ENCODE data around the gene NPC2. TPM values are rescaled to one million over a fixed set of nuclear protein-coding genes. Genes with fewer than 3 reads are reported as not detected.

The NPC2 gene
- total RNA-seq, 1 donor from 2014 or later = 8.6 TPM

DNA sequence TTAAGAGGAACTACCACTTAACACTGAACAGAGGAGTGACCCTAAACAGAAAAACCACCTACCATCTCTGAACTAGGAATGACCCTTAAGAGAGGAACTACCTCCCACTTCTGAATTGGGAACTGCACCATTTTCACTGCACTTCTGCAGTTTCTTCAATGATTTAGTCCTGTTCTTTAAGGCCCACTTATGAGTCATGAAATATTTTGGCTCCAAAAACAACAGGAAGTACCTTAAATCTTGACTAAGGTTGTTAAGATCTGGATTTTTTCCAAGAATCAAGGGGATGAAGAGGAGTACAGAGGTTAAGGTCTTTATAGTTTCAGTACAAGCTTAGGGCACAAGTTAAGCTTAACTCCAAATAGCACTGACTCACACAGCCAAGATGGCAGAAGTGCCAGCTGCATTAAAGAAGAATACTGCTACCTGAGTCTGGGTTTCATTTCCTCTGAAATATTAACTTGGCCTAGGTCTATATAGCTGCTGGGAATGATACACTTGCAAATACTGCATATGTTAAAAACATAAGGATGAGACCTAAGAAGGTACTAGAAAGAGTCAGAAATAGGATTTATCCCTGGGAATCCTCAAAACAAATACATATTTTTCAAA is 4.2 kb downstream of the NPC2 start:
- DNase-seq (ENCODE audit: low spot score) = no peak
- Mint-ChIP-seq H3K4me3 (no peak overlapping the region), H3K36me3 (ENCODE audit: low read depth) (peaks cover 3% of the 10 kb centered on the region), H3K27ac (no peak overlapping the region), H3K4me1 (ENCODE audit: low read depth) (peaks cover 8% of the 10 kb centered on the region), H3K27me3 (ENCODE audit: insufficient read depth) (no peaks in the 10 kb centered on the region), H3K9me3 (no peaks in the 10 kb centered on the region)
- intact Hi-C loops (cut with micrococcal nuclease) = no loop called here

DNA sequence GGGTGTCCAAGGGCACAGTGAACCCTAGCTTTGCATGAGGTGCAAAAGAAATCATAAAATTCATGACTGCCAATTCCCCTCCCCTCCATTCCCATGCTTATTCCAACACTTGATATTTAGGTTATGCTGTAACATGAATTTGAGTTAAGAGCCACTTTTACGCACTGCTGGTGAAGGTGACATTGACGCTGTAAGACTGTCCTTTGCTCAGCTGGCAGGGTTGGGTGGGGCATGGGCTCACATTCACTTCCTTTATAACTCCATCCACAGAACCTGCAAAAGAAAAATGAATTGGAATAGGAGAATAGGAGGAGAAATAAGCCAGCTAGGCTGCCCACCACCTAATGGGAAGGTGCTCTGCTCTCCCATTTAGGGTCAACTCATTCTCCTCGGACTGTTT is 6.9 kb downstream of the NPC2 start:
- H3K27me3 Mint-ChIP-seq (ENCODE audit: insufficient read depth) = no peaks in the 10 kb centered on the region
- H3K36me3 Mint-ChIP-seq (ENCODE audit: low read depth) = peaks cover 3% of the 10 kb centered on the region
- H3K27ac Mint-ChIP-seq = no peak overlapping the region
- H3K9me3 Mint-ChIP-seq = no peaks in the 10 kb centered on the region
- H3K4me1 Mint-ChIP-seq (ENCODE audit: low read depth) = peaks cover 8% of the 10 kb centered on the region
- intact Hi-C loops (cut with micrococcal nuclease) = no loop called here
- H3K4me3 Mint-ChIP-seq = no peak overlapping the region
- no peak for DNase-seq (ENCODE audit: low spot score)

DNA sequence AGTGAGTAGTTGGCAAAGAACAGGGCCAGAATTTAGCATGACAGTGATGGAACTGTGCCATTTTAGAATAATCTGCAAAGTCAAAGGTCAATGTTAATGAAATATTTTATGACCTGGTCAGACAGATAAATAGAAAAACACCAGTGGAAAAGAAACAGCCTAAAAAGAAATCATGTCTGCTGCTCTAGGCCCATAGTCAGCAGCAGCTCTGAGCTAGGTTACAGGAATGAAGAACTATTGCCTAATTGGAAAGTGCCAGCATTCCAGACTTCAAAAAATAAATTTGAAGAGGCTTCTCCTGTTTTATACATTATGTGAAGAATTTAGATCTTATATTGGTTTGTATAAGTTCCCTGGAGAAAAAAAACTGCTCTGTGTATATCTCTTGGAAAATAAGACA is 9.8 kb downstream of the NPC2 start:
- H3K36me3 Mint-ChIP-seq (ENCODE audit: low read depth) = peaks cover 8% of the 10 kb centered on the region
- intact Hi-C loops (cut with micrococcal nuclease) = no loop called here
- H3K27ac Mint-ChIP-seq = no peak overlapping the region
- H3K9me3 Mint-ChIP-seq = no peaks in the 10 kb centered on the region
- no peaks in the 10 kb centered on the region for H3K4me1 Mint-ChIP-seq (ENCODE audit: low read depth)
- no peak for DNase-seq (ENCODE audit: low spot score)
- H3K27me3 Mint-ChIP-seq (ENCODE audit: insufficient read depth) = no peaks in the 10 kb centered on the region
- H3K4me3 Mint-ChIP-seq = no peak overlapping the region

DNA sequence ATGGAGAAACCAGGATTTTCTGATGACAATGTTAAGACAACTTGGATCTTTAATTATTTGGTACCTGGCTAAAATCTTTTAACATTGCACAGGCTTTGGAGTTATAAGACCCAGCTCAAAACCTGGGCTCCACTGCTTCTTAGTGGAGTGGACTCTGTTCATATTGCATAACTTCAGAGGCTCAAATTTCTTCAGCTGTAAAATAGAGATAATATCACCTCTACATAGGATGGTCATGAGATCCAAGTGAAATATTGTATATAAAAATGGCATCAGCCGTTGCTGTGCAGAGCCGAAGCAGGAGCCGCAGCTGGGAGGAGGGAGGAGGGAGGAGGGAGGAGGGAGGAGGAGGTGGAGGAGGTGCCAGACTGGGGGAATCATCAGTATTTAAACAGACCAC is 10.5 kb downstream of the NPC2 start:
- no peaks in the 10 kb centered on the region for H3K4me1 Mint-ChIP-seq (ENCODE audit: low read depth)
- H3K27ac Mint-ChIP-seq = no peak overlapping the region
- H3K36me3 Mint-ChIP-seq (ENCODE audit: low read depth) = peaks cover 8% of the 10 kb centered on the region
- intact Hi-C loops (cut with micrococcal nuclease) = no loop called here
- no peaks in the 10 kb centered on the region for H3K9me3 Mint-ChIP-seq
- DNase-seq (ENCODE audit: low spot score) = no peak
- H3K27me3 Mint-ChIP-seq (ENCODE audit: insufficient read depth) = no peaks in the 10 kb centered on the region
- H3K4me3 Mint-ChIP-seq = no peak overlapping the region

DNA sequence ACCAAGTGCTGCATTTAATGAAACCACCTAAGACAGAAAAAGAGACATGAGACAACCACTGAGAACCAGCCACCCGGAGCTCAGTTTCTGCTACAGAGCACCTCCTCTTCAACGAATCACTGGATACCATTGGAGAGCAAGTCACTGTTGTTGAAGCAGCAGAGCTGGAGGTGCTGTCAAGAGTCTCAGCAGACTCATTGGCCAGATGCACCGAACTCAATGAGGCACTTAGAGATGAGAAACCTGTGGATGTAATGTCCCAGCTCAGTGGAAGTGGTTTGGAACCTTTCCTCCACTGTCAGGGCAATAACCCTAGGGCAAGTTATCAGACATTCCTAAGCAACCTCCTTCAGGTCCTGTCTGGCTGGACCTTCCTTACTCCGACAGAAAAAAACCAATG is 13.1 kb downstream of the NPC2 start:
- no peak overlapping the region for H3K27ac Mint-ChIP-seq
- DNase-seq (ENCODE audit: low spot score) = no peak
- H3K4me1 Mint-ChIP-seq (ENCODE audit: low read depth) = no peaks in the 10 kb centered on the region
- no peaks in the 10 kb centered on the region for H3K9me3 Mint-ChIP-seq
- peaks cover 8% of the 10 kb centered on the region for H3K36me3 Mint-ChIP-seq (ENCODE audit: low read depth)
- intact Hi-C loops (cut with micrococcal nuclease) = no loop called here
- H3K4me3 Mint-ChIP-seq = no peak overlapping the region
- H3K27me3 Mint-ChIP-seq (ENCODE audit: insufficient read depth) = no peaks in the 10 kb centered on the region

DNA sequence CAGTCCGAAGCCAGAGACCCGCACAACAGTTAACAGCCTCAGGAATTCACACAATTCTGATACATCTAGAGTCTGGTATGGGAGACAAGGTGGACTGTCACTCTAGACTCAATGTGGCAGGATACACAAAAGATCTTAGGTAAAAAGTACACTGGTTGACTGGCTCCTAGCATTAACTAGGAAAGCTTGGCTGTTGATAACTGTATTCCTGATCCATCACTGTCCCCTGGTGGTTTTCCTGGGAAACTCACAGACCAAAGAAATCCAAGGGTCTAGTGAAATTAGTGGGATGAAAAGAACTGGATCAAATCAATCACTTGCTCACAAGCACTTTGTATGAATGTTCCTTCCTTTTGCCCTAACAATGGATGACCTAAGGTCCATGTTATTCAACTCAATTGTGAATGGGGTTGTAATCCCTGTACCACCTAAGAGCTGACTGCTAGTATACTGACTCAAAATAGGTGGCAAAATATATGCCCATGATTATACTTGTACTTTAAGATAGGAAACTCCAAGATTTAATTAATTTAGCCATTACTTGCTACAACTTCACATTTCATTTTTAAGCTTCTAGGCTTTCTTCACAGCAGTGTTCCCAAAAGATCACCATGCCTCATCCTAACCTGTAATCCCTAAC is 14.0 kb downstream of the NPC2 start:
- H3K27me3 Mint-ChIP-seq (ENCODE audit: insufficient read depth) = no peaks in the 10 kb centered on the region
- H3K9me3 Mint-ChIP-seq = no peaks in the 10 kb centered on the region
- intact Hi-C loops (cut with micrococcal nuclease) = no loop called here
- DNase-seq (ENCODE audit: low spot score) = no peak
- H3K4me1 Mint-ChIP-seq (ENCODE audit: low read depth) = no peaks in the 10 kb centered on the region
- H3K27ac Mint-ChIP-seq = no peak overlapping the region
- no peak overlapping the region for H3K4me3 Mint-ChIP-seq
- peaks cover 5% of the 10 kb centered on the region for H3K36me3 Mint-ChIP-seq (ENCODE audit: low read depth)

DNA sequence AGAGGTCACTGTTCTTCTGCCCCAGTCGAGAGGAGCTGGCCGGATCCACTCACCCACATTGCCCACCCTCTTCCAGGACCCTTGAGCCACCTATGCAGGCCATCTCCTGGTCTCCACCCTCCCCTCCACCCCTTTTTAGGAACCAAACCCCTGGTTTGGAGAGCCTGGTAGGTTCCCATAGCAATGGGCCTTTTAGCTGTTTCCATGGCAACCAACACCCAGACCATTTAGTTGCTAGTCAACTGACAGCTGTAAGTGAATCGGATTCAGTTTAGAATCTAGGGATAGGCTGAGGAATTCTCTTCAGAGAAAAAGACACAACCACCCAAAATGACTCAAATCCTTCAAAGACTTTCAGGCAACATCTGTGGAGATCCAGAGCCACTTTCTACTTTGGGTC is 16.5 kb downstream of the NPC2 start:
- no peak for DNase-seq (ENCODE audit: low spot score)
- Mint-ChIP-seq H3K27me3 (ENCODE audit: insufficient read depth) (no peaks in the 10 kb centered on the region), H3K9me3 (no peaks in the 10 kb centered on the region), H3K4me3 (no peak overlapping the region), H3K4me1 (ENCODE audit: low read depth) (no peaks in the 10 kb centered on the region), H3K36me3 (ENCODE audit: low read depth) (peaks cover 5% of the 10 kb centered on the region), H3K27ac (no peak overlapping the region)
- intact Hi-C loops (cut with micrococcal nuclease) = no loop called here

DNA sequence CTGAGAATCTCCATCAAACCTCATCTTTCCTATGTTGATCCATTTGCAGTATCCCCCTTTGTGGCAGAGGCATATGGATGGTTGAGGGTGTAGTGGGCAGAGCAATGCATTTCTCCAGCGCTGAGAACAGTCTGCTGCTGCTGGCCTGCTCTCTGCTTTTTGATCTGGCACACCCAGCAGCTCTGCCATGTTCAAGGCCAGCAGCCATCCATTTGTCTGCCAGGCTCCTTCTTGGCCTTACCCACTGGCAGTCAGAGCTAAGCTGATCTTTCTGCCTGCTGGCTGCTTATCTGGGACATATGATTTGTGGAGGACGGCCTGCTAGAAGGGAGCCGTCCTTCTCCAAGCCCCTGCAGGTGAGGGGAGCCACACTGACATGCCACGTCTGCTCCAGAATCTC is 17.0 kb downstream of the NPC2 start:
- Mint-ChIP-seq H3K4me3 (no peak overlapping the region), H3K27me3 (ENCODE audit: insufficient read depth) (no peaks in the 10 kb centered on the region), H3K27ac (no peak overlapping the region), H3K4me1 (ENCODE audit: low read depth) (no peaks in the 10 kb centered on the region), H3K9me3 (no peaks in the 10 kb centered on the region), H3K36me3 (ENCODE audit: low read depth) (peaks cover 5% of the 10 kb centered on the region)
- intact Hi-C loops (cut with micrococcal nuclease) = no loop called here
- no peak for DNase-seq (ENCODE audit: low spot score)

DNA sequence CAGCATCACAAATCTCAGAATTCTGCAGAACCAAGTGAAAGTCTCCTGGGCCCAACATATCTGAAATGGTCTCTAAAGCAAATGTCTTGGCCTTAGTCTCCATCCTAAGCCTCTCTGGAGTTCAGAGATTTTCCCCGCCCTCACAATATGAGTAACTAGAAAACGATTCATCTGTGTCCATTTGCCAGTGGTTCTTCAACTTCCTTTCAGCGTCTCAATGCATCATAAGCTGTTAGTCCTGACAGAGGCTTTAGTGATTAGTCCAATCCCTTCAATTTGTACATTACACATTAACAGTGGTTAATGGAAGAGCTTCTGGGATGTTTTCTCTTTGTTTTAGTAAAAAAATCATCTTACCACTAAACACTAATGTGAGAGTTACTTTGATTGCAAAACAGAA is 17.4 kb downstream of the NPC2 start:
- Mint-ChIP-seq H3K4me3 (no peak overlapping the region), H3K27me3 (ENCODE audit: insufficient read depth) (no peaks in the 10 kb centered on the region), H3K4me1 (ENCODE audit: low read depth) (no peaks in the 10 kb centered on the region), H3K9me3 (no peaks in the 10 kb centered on the region), H3K27ac (no peak overlapping the region), H3K36me3 (ENCODE audit: low read depth) (peaks cover 2% of the 10 kb centered on the region)
- DNase-seq (ENCODE audit: low spot score) = no peak
- intact Hi-C loops (cut with micrococcal nuclease) = no loop called here

DNA sequence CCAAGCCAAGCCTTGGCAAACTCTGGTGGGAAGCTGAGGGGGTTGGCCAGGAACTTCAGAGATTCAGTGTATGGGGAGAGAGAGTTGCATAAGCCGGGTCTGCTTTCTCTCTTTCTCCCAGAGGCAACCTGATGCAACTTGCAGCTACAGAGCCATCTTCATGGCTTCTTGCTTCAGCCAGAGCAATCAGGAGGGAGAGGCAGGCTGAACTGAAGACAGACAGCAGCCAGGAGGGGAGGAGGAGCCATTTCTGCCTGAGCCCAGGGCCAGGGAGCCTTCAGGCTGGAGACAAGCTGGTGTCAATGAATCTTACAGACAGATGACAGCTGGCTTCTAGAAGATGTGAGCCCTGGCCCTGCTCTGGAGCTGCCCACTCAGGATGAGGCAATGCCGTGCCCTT is 18.7 kb downstream of the NPC2 start:
- H3K9me3 Mint-ChIP-seq = no peaks in the 10 kb centered on the region
- H3K27me3 Mint-ChIP-seq (ENCODE audit: insufficient read depth) = no peaks in the 10 kb centered on the region
- no peak overlapping the region for H3K27ac Mint-ChIP-seq
- intact Hi-C loops (cut with micrococcal nuclease) = no loop called here
- no peak overlapping the region for H3K4me3 Mint-ChIP-seq
- no peaks in the 10 kb centered on the region for H3K36me3 Mint-ChIP-seq (ENCODE audit: low read depth)
- no peak for DNase-seq (ENCODE audit: low spot score)
- H3K4me1 Mint-ChIP-seq (ENCODE audit: low read depth) = no peaks in the 10 kb centered on the region

DNA sequence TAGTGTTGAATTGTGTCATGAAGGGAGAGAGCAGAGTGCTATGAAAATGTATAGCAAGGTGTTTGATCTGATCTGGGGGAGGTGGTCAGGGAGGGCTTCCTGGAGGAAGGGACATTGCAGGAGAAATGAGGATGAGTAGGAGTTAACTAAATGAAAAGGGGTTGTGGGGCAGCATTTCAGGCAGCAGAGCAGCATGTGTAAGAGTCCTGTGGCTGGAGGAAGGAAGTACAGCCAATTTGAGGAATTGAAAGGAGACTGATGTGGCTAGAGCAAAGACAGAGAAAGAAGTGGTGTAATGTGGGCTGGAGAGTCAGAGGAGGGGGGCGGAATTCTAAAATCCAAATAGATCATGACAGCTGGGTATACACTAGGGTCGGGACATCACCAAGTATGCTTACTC is 20.5 kb downstream of the NPC2 start:
- H3K9me3 Mint-ChIP-seq = no peaks in the 10 kb centered on the region
- no peaks in the 10 kb centered on the region for H3K27me3 Mint-ChIP-seq (ENCODE audit: insufficient read depth)
- no peak overlapping the region for H3K4me3 Mint-ChIP-seq
- DNase-seq (ENCODE audit: low spot score) = no peak
- H3K4me1 Mint-ChIP-seq (ENCODE audit: low read depth) = no peaks in the 10 kb centered on the region
- no peak overlapping the region for H3K27ac Mint-ChIP-seq
- intact Hi-C loops (cut with micrococcal nuclease) = no loop called here
- H3K36me3 Mint-ChIP-seq (ENCODE audit: low read depth) = no peaks in the 10 kb centered on the region

DNA sequence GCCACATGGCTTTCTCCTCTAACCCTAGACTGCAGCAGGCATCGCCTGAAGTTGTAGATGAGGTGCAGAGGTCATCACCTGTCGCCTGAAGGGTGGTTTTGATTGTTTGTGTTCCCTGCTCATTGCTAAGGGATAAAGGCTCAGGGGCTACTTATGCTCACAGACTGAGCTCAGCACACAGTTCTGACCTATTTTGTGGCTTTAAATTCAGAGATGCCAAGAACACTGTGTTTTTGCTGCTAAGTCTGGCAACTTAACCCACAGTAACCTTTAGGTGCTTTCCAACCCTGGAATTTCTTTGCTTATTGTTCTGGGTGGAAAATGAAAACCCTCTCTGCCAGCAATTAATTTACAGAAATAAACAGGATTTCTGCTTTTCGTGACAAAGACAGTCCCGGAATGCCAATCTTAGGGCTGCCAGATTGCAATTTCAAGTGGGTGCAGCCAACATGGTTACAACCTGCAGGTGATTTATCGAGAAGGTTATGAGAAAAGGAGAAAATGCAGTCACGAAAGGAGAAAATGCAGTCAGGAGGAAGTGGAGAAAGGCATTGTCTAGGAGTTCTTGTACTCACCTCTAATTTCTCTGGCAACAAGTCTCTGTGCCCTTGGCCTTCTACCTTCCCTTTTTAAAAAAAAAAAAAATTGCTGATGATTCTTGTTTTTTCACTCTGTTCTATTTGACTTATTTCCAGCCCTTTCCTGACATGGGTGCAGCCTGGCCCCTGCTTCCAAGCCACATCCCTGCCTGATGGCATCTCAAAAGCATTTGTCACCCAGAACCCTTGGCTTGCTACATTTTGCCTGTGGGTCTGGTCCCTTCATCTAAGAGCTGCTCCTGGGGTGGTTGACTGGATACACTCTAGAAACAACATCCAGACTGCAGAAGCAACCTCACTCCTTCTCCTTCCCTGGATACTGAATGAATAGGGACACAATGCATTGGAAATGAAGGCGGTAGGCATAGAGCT is 23.3 kb downstream of the NPC2 start:
- Mint-ChIP-seq H3K36me3 (ENCODE audit: low read depth) (no peaks in the 10 kb centered on the region), H3K4me3 (no peak overlapping the region), H3K27ac (no peak overlapping the region), H3K9me3 (no peaks in the 10 kb centered on the region), H3K27me3 (ENCODE audit: insufficient read depth) (peaks cover 7% of the 10 kb centered on the region), H3K4me1 (ENCODE audit: low read depth) (no peaks in the 10 kb centered on the region)
- intact Hi-C loops (cut with micrococcal nuclease) = no loop called here
- DNase-seq (ENCODE audit: low spot score) = no peak

DNA sequence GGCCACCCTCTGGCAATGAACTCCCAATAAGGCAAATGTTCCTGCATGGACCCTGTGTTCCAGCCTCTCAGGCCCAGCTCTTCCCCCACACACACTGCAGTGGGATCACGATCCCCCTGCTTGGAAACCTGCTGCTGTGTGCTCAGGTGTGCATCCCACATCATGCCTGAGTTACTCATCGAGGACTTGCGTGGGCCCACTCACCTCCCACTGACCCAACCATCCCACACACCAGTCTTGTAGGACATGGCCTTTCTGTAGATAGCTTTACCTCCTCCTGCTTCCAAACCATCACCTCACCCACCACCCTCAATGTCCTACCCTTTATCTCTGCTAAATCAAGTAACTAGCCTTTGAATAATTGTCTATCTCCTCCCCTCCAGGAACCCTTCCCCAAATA is 24.6 kb downstream of the NPC2 start:
- DNase-seq (ENCODE audit: low spot score) = no peak
- no peak overlapping the region for H3K4me3 Mint-ChIP-seq
- H3K9me3 Mint-ChIP-seq = no peaks in the 10 kb centered on the region
- intact Hi-C loops (cut with micrococcal nuclease) = no loop called here
- H3K36me3 Mint-ChIP-seq (ENCODE audit: low read depth) = no peaks in the 10 kb centered on the region
- no peak overlapping the region for H3K27ac Mint-ChIP-seq
- peaks cover 7% of the 10 kb centered on the region for H3K27me3 Mint-ChIP-seq (ENCODE audit: insufficient read depth)
- no peaks in the 10 kb centered on the region for H3K4me1 Mint-ChIP-seq (ENCODE audit: low read depth)
